Calu3 (cell line): Measurements from ENCODE around the gene HBS1L. TPM values are rescaled to one million over a fixed set of nuclear protein-coding genes. Genes with fewer than 3 reads are reported as not detected.

Experiments
- BruUV-seq: library from RNA; stranded (reverse); fragments of 400-500 nt; replicated peaks from 2 replicates; lab custom pipeline; 2021; lab: Mats Ljungman, UMichigan
- CTCF ChIA-PET: fragments of 300-600 bp; sonication (Branson Sonifier 250); formaldehyde crosslinking; loops from one replicate; lab custom pipeline; 2022; ENCODE audit warnings: antibody characterized with exemption; lab: Charles Lee
- DNase-seq: peaks from one replicate; pipeline ENCODE4 v3.0.0; 2022
- H3K27ac Mint-ChIP-seq: one replicate; pipeline ENCODE4 v1.8.0; 2022; ENCODE audit warnings: mixed read lengths; ENCODE audit not compliant: unreplicated experiment
- H3K27me3 Mint-ChIP-seq: one replicate; pipeline ENCODE4 v1.8.0; 2022; ENCODE audit warnings: mixed read lengths; ENCODE audit not compliant: unreplicated experiment
- H3K36me3 Mint-ChIP-seq: one replicate; pipeline ENCODE4 v1.8.0; 2022; ENCODE audit warnings: mild to moderate bottlenecking, moderate library complexity, mixed read lengths; ENCODE audit not compliant: insufficient read depth, unreplicated experiment
- H3K4me1 Mint-ChIP-seq: one replicate; pipeline ENCODE4 v1.8.0; 2022; ENCODE audit warnings: mild to moderate bottlenecking, low read depth, mixed read lengths; ENCODE audit not compliant: unreplicated experiment
- H3K4me3 Mint-ChIP-seq: one replicate; pipeline ENCODE4 v1.8.0; 2022; ENCODE audit warnings: mild to moderate bottlenecking, low read depth, moderate library complexity, mixed read lengths; ENCODE audit not compliant: unreplicated experiment
- H3K9me3 Mint-ChIP-seq: one replicate; pipeline ENCODE4 v1.8.0; 2022; ENCODE audit warnings: low read depth, mixed read lengths; ENCODE audit not compliant: unreplicated experiment
- CTCF ChIP-seq: fragments of 200-600 bp; IDR thresholded peaks from one replicate; pipeline ENCODE4 v1.8.0; 2022; ENCODE audit warnings: antibody characterized with exemption; ENCODE audit not compliant: unreplicated experiment
- intact Hi-C: fragments of 100-400 bp; cut with micrococcal nuclease; formaldehyde crosslinking; loops from one replicate; pipeline ENCODE4 v1.10.0; 2022; ENCODE audit not compliant: unreplicated experiment
- total RNA-seq: library from RNA; stranded (reverse); gene quantifications from 2 replicates; pipeline ENCODE4 v1.2.3, GENCODE V29; 2022

The HBS1L gene
- total RNA-seq, 1 experiment from 2014 or later: 50.0 TPM

GRCh38 chr6:135012764-135013163 is 41.9 kb downstream of the HBS1L start:
- H3K27ac Mint-ChIP-seq: no peak overlapping the region
- intact Hi-C loops: no loop called here
- H3K36me3 Mint-ChIP-seq: no peaks in the 10 kb centered on the region
- no peak overlapping the region for H3K4me3 Mint-ChIP-seq
- no peaks in the 10 kb centered on the region for H3K9me3 Mint-ChIP-seq
- TF ChIP-seq CTCF: no peak
- DNase-seq: no peak
- peaks cover 16% of the 10 kb centered on the region for H3K4me1 Mint-ChIP-seq
- BruUV-seq: no TSS peak
- H3K27me3 Mint-ChIP-seq: no peaks in the 10 kb centered on the region
- CTCF ChIA-PET: no interaction called here

- no peak for TF ChIP-seq CTCF
- BruUV-seq: no TSS peak
- no peak overlapping the region for H3K4me3 Mint-ChIP-seq
Observed at GRCh38 chr6:135012349-135012748, 42.3 kb downstream of the HBS1L start.

GRCh38 chr6:135008941-135009290 is 45.7 kb downstream of the HBS1L start:
- intact Hi-C loops: no loop called here
- CTCF ChIA-PET: no interaction called here
- no peak for DNase-seq
- Mint-ChIP-seq H3K9me3 (no peaks in the 10 kb centered on the region), H3K4me3 (no peak overlapping the region), H3K4me1 (peaks cover 8% of the 10 kb centered on the region), H3K36me3 (no peaks in the 10 kb centered on the region), H3K27ac (no peak overlapping the region), H3K27me3 (no peaks in the 10 kb centered on the region)
- no peak for TF ChIP-seq CTCF
- BruUV-seq: no TSS peak

More at GRCh38 chr6:135012349-135012748, 42.3 kb downstream of the HBS1L start:
- Mint-ChIP-seq H3K36me3 (no peaks in the 10 kb centered on the region), H3K27me3 (no peaks in the 10 kb centered on the region), H3K4me1 (peaks cover 16% of the 10 kb centered on the region), H3K27ac (no peak overlapping the region), H3K9me3 (no peaks in the 10 kb centered on the region)
- intact Hi-C loops: no loop called here
- CTCF ChIA-PET: no interaction called here
- DNase-seq: no peak

- CTCF ChIA-PET: no interaction called here
- intact Hi-C loops: no loop called here
- DNase-seq: no peak
Observed at GRCh38 chr6:135008072-135008940, 46.3 kb downstream of the HBS1L start.

More at GRCh38 chr6:135008072-135008940, 46.3 kb downstream of the HBS1L start:
- no TSS peak for BruUV-seq
- Mint-ChIP-seq H3K27me3 (no peaks in the 10 kb centered on the region), H3K27ac (no peak overlapping the region), H3K9me3 (no peaks in the 10 kb centered on the region), H3K4me1 (peaks cover 8% of the 10 kb centered on the region), H3K36me3 (no peaks in the 10 kb centered on the region), H3K4me3 (no peak overlapping the region)
- TF ChIP-seq CTCF: no peak
